Activated CD4-positive, alpha-beta T cell treated with anti-CD3 and anti-CD28 coated beads, Interleukin-2, amount 50 U/mL, for 4 hours (primary cell): ENCODE results near the gene MICALL1.
"Not testable (repeated sequence)": the region's sequence is repeated elsewhere in the genome, so short reads cannot be mapped to it uniquely, and the experiment has no call there.

Experiments used
- DNase-seq, 2 experiments: peaks; one replicate each; pipeline ENCODE4 v3.0.0-alpha.2; 2020

Gene MICALL1

GRCh38 chr22:37961062-37961461, 55.0 kb downstream of the MICALL1 start:
- no peak for DNase-seq

- no peak for DNase-seq
These were observed 60.0 kb downstream of the MICALL1 start for GRCh38 chr22:37965940-37966664.

GRCh38 chr22:37967147-37967546, 61.0 kb downstream of the MICALL1 start:
- no peak for DNase-seq

- DNase-seq = no peak
These were observed 61.7 kb downstream of the MICALL1 start for GRCh38 chr22:37967637-37968451.

- no peak for DNase-seq
These were observed 62.6 kb downstream of the MICALL1 start for GRCh38 chr22:37968452-37969251.

GRCh38 chr22:37970864-37971263, 64.8 kb downstream of the MICALL1 start:
- DNase-seq = no peak

GRCh38 chr22:37971475-37972434, 65.7 kb downstream of the MICALL1 start:
- DNase-seq = no peak

- DNase-seq = no peak
These were observed 66.4 kb downstream of the MICALL1 start for GRCh38 chr22:37972527-37972926.

GRCh38 chr22:37973271-37974170, 67.4 kb downstream of the MICALL1 start:
- DNase-seq = no peak

- DNase-seq = no peak
These were observed 69.1 kb downstream of the MICALL1 start for GRCh38 chr22:37975153-37975552.

GRCh38 chr22:37976022-37976421, 69.9 kb downstream of the MICALL1 start:
- DNase-seq = not testable (repeated sequence)

- DNase-seq = no peak
These were observed 70.5 kb downstream of the MICALL1 start for GRCh38 chr22:37976547-37976946.

- no peak for DNase-seq
These were observed 73.7 kb downstream of the MICALL1 start for GRCh38 chr22:37979782-37980181.

GRCh38 chr22:37981282-37982011, 75.3 kb downstream of the MICALL1 start:
- no peak for DNase-seq

- DNase-seq = no peak
These were observed 76.2 kb downstream of the MICALL1 start for GRCh38 chr22:37982151-37982785.

- no peak for DNase-seq
These were observed 77.1 kb downstream of the MICALL1 start for GRCh38 chr22:37982938-37983859.

GRCh38 chr22:37983860-37984791, 78.0 kb downstream of the MICALL1 start, which contains the start of gene SOX10:
TSS of gene SOX10 (minus strand) at chr22:37984555. CDS start at chr22:37983784, 771 bp downstream.
- DNase-seq = no peak
